Fibroblast of lung (primary cell): ENCODE data around the gene ATP6V0D1. TPM values are rescaled to one million over a fixed set of nuclear protein-coding genes. Genes with fewer than 3 reads are reported as not detected.

Experiments used
- DNase-seq, 2 donors: peaks; one replicate each; pipeline versions ENCODE4 v3.0.0 to v3.0.0-alpha.2; 2010; ENCODE audit warnings: low read depth in 2 of 2
- H2AFZ ChIP-seq: 2 replicates; pipeline ENCODE4 v1.5.1; 2012; ENCODE audit warnings: low read length, control low read depth, inconsistent platforms
- H3K27ac ChIP-seq: 2 replicates; pipeline ENCODE4 v1.5.1; 2011; ENCODE audit warnings: low read length, control low read depth; ENCODE audit not compliant: insufficient read depth
- H3K27me3 ChIP-seq: 2 replicates; pipeline ENCODE4 v1.5.1; 2011; ENCODE audit warnings: mild to moderate bottlenecking, low read length; ENCODE audit not compliant: control insufficient read depth, insufficient read depth
- H3K36me3 ChIP-seq: 2 replicates; pipeline ENCODE4 v1.5.1; 2011; ENCODE audit warnings: low read length; ENCODE audit not compliant: control insufficient read depth, insufficient read depth
- H3K4me1 ChIP-seq: 2 replicates; pipeline ENCODE4 v1.5.1; 2011; ENCODE audit warnings: low read length; ENCODE audit not compliant: control insufficient read depth, insufficient read depth; ENCODE audit errors: extremely low read depth
- H3K4me2 ChIP-seq: 2 replicates; pipeline ENCODE4 v1.5.1; 2011; ENCODE audit warnings: low read length, control low read depth; ENCODE audit not compliant: insufficient read depth; ENCODE audit errors: extremely low read depth
- H3K4me3 ChIP-seq, 4 experiments: fragments of 200-600 bp in 1 of 4; sonication (generic) in 1 of 4; replicated peaks in 1 of 4; 2 replicates each; pipeline ENCODE4 v1.5.1; 2011 to 2016; ENCODE audit warnings: low read length in 4 of 4, low read depth in 3 of 4, mild to moderate bottlenecking in 3 of 4, control low read depth in 2 of 4, inconsistent platforms in 1 of 4, mixed read lengths in 1 of 4; ENCODE audit not compliant: insufficient read depth in 1 of 4; ENCODE audit errors: control extremely low read depth in 1 of 4
- H3K79me2 ChIP-seq: 2 replicates; pipeline ENCODE4 v1.5.1; 2012; ENCODE audit warnings: mild to moderate bottlenecking, low read length, inconsistent platforms; ENCODE audit not compliant: control insufficient read depth, insufficient read depth
- H3K9ac ChIP-seq: 2 replicates; pipeline ENCODE4 v1.5.1; 2011; ENCODE audit warnings: mild to moderate bottlenecking, low read length, control low read depth; ENCODE audit not compliant: insufficient read depth
- H3K9me3 ChIP-seq: 2 replicates; pipeline ENCODE4 v1.5.1; 2012; ENCODE audit warnings: low read depth, low read length; ENCODE audit not compliant: control insufficient read depth, insufficient read depth
- H4K20me1 ChIP-seq: 2 replicates; pipeline ENCODE4 v1.5.1; 2011; ENCODE audit warnings: low read length; ENCODE audit not compliant: control insufficient read depth, insufficient read depth; ENCODE audit errors: extremely low read depth
- CTCF ChIP-seq, 2 donors: IDR thresholded peaks in 1 of 2; conservative IDR thresholded peaks in 1 of 2; 1 replicate in 1 of 2; 2 replicates in 1 of 2; pipeline ENCODE4 v1.5.1; 2011 to 2012; ENCODE audit warnings: low read length in 2 of 2, control low read depth in 1 of 2, inconsistent platforms in 1 of 2, low read depth in 1 of 2, mild to moderate bottlenecking in 1 of 2
- EZH2 ChIP-seq: IDR thresholded peaks from 2 replicates; pipeline ENCODE4 v1.5.1; 2012; ENCODE audit warnings: low read length, control low read depth, mild to moderate bottlenecking; ENCODE audit errors: missing control alignments
- polyA plus RNA-seq, 2 donors: library from polyadenylated mRNA; depleted of rRNA in 1 of 2; stranded (reverse) in 1 of 2; unstranded in 1 of 2; fragments of >200 nt; gene quantifications; 2 replicates each; pipeline ENCODE4 v1.2.1, GENCODE V29; 2011 to 2012; ENCODE audit warnings: missing spikeins in 1 of 2
- total RNA-seq: library from RNA; depleted of rRNA; stranded (reverse); fragments of >200 nt; gene quantifications from 2 replicates; pipeline ENCODE4 v1.2.1, GENCODE V29; 2014

ATP6V0D1 gene
- total and polyA plus RNA-seq, 2 donors (not counting 1 experiment from before 2014, with no cell fraction given), result 91.2 to 183 TPM

DNA sequence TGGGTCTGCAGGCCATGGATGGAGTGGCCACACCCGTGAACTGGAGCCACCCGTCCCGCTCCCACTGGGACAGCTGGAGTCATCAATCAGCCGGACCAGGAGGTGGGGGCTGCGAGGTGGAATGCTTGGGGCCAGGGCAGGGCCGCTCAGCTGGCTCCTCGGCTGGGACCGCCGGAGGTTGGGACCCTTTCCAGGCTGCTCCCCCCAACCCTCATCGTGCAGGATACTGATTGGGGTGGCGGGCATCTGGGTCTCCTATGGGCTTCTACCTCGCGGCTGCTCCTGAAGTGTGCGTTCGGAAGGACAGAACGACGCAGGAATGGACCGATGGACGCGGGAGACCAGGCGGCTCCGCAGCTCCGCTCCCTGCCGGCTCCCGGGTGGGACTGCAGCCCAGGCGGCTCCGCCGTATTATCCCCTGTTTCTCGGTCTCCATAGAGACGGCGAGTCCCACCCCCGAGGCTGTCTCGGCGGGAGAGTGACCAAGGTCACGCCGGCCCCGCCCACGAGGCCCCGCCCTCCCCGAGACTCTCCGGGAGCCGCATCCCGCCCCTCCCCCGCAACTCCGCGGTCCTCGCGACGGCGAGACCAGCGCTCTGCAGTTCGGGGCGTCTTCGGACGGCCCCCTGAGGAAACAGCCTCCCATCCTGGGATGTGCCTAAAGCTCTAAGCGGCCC lies 87.7 kb downstream of the ATP6V0D1 start, which contains the start of gene TPPP3:
TPPP3 (minus strand) TSS at position 388 of the 677 bp plus-strand sequence. CDS start 2,387 bp downstream, outside the sequence.
- Histone ChIP-seq H3K4me3 (peak within 1 kb of the TSS; percentile 24 to 51 (median 35)), H3K9ac (peak within 1 kb of the TSS; percentile 63), H3K27ac (peak within 1 kb of the TSS; percentile 51), H3K4me2 (peak within 1 kb of the TSS; percentile 81), H3K9me3 (no peaks in the 10 kb centered on the region), H3K4me1 (peaks cover 19% of the 10 kb centered on the region), H4K20me1 (no peaks in the 10 kb centered on the region), H3K36me3 (no peaks in the 10 kb centered on the region), H2AFZ (peak within 1 kb of the TSS; percentile 62), H3K27me3 (peaks cover 2% of the 10 kb centered on the region), H3K79me2 (no peaks in the 10 kb centered on the region)
- peak; percentile 71 to 78 for DNase-seq
- peak; percentile 59 to 68 for TF ChIP-seq CTCF (conservative IDR thresholded peaks at IDR 0.05 in 1 of 2, IDR thresholded peaks at IDR 0.05 in 1 of 2; ENCODE audit: low read depth in 1 of 2, low read length in 2 of 2)
- TF ChIP-seq EZH2, result no peak

DNA sequence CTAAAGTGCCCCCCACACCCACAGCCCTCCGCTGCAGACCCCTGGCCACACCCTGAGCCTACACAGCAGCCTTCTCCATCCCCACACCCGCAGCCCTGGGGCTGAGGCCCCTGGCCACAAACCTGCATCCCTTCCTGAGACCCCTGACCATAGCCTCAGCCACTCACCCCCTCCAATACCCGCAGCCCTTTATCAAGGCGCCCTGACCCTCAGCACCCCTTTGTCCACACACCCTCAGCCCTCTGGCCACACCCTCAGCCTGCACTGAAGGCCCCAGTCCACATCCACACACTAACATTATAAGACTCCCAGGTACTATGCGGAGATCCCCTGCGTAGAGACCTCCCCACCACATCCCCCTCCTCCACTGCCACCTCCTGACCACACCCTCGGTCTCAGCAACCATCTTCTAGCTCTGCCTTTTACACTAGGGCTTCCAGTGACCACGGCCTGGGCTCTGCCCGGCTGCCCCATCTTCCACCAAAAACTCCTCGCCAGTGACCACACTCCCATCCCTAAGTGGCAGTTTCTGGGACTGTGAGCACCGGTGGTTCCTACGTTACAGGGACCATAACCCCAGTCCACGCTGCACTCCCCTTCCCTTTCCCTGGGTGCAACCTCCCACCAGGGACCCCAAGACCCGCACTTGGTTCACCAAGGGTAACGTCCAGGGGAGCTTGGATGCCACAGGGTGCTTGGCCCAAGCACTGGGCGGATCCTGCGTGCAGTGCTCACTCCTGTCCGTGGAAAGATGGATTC lies 88.5 kb downstream of the ATP6V0D1 start:
- H3K9ac ChIP-seq, result peak overlapping the region; percentile 48
- H3K4me2 ChIP-seq, result peak overlapping the region; percentile 81
- H3K27ac ChIP-seq, result peak overlapping the region; percentile 34
- no peaks in the 10 kb centered on the region for H3K9me3 ChIP-seq
- peaks cover 19% of the 10 kb centered on the region for H3K4me1 ChIP-seq
- H3K36me3 ChIP-seq, result no peaks in the 10 kb centered on the region
- TF ChIP-seq CTCF (conservative IDR thresholded peaks at IDR 0.05 in 1 of 2, IDR thresholded peaks at IDR 0.05 in 1 of 2; ENCODE audit: low read depth in 1 of 2, low read length in 2 of 2) (no peak), EZH2 (peak; percentile 21)
- peak overlapping the region; percentile 24 to 51 (median 32) for H3K4me3 ChIP-seq
- peaks cover 6% of the 10 kb centered on the region for H3K27me3 ChIP-seq
- H3K79me2 ChIP-seq, result no peaks in the 10 kb centered on the region
- H2AFZ ChIP-seq, result no peak overlapping the region
- H4K20me1 ChIP-seq, result no peaks in the 10 kb centered on the region
- no peak for DNase-seq
